H1 (cell line): ENCODE measurements around the gene RCL1.

Experiments used
- POLR2A ChIP-seq, 2 experiments: IDR thresholded peaks; 1 replicate in 1 of 2; 2 replicates in 1 of 2; pipeline ENCODE4 v1.6.1; 2011; ENCODE audit warnings: low read depth in 2 of 2, low read length in 2 of 2, mild to moderate bottlenecking in 2 of 2; ENCODE audit errors: control extremely low read depth in 1 of 2
- TF ChIP-seq, protein P1 (sequence below): IDR thresholded peaks from 2 replicates; pipeline ENCODE4 v1.6.1; 2011; ENCODE audit warnings: low read length, improper control_type of control experiment

DNA sequence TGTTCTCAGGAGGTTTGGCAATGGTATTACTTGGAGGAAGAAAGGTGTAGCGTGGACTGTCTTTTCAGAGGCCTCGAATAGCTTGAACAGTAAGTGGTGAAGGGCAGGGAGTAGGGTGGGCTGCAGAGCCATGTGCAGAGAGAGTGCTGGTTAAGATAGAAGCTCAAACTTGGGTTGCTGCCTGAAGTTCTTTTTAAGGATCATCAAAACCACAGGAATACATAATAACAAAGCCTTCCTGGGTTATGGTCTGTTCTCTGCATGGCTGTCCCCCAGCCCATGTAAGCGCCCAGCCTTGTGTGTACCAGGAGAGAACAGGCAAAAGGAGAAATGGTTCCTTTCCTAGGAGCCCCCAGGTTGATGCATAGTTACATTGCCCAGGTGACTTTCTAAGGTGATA lies 43.9 kb downstream of the RCL1 start:
- TF ChIP-seq POLR2A (IDR thresholded peaks at IDR 0.05; ENCODE audit: control extremely low read depth in 1 of 2, low read depth in 2 of 2, low read length in 2 of 2): no peak
- TF ChIP-seq, protein P1, sequence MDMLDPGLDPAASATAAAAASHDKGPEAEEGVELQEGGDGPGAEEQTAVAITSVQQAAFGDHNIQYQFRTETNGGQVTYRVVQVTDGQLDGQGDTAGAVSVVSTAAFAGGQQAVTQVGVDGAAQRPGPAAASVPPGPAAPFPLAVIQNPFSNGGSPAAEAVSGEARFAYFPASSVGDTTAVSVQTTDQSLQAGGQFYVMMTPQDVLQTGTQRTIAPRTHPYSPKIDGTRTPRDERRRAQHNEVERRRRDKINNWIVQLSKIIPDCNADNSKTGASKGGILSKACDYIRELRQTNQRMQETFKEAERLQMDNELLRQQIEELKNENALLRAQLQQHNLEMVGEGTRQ: no peak
